ENCODE measurements around the gene ENTPD1.
"Not testable (repeated sequence)": the region's sequence is repeated elsewhere in the genome, so short reads cannot be mapped to it uniquely, and the experiment has no call there.

ENTPD1 gene

GRCh38 chr10:95906677-95907455 is 150.9 kb downstream of the ENTPD1 start:
- H3K4me3 ChIP-seq (IDR thresholded peaks at IDR 0.05; ENCODE audit: insufficient read depth, low read depth, low read length) = no peak overlapping the region
- H3K36me3 ChIP-seq (ENCODE audit: insufficient read depth) = no peaks in the 10 kb centered on the region
- TF ChIP-seq CTCF (conservative IDR thresholded peaks at IDR 0.05; ENCODE audit: low read depth, low read length) = no peak
- H3K9ac ChIP-seq = peak overlapping the region; percentile 77
- peak overlapping the region; percentile 74 for H3K27ac ChIP-seq
- H4K20me1 ChIP-seq (ENCODE audit: insufficient read depth) = no peaks in the 10 kb centered on the region
- peak overlapping the region; percentile 49 for H3K4me2 ChIP-seq
- H3K27me3 ChIP-seq (ENCODE audit: insufficient read depth, low read depth) = no peaks in the 10 kb centered on the region
- H3K4me1 ChIP-seq (ENCODE audit: low read depth, poor library complexity, severe bottlenecking) = peaks cover 32% of the 10 kb centered on the region
- peak overlapping the region; percentile 76 for H2AFZ ChIP-seq (ENCODE audit: low read depth)
- H3K79me2 ChIP-seq (ENCODE audit: insufficient read depth, low read depth) = 0 out of 2 replicates have a peak, but pooled peaks cover 4% of the 10 kb centered on the region

DNA sequence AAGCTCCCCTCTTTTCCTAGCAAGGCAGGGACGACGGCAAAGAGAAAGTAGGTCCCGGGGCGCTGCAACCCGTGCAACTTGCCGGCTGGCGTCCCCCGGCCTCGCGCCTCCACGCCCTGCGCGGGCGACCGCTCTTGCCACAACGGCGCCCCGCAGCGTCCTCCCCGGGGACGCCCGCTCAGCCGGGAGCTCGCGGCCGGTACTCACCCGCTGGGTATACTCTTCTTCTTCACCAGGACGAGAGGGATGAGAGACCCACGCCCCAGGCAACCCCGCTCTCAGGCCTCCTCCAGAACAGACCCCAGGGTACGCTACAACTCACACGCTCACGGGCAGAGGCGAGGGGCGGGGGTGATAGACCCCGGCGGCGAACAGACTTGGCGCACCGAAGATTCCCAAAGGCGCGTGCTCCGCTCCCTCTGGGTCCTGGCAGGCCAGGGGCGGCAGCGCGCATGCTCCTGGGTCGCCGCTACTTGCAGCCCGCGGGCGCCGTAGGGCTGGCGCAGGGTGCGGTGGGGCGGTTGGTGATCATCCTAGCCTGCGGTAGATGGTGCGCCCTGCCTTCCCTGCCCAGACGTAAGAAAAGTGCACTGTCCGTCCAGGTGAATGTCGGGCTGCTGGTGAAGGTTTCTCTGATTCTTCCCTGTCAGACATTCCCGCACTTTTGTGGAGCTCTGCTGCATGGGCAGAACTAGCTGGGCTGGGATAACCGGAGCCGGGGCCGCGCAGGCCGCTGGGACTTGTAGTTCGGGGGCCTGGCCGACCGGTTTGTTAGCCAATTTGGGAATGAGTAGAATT is 151.7 kb downstream of the ENTPD1 start, which contains the start of gene CC2D2B:
Gene CC2D2B, plus strand, starts transcription at position 520 of the 798 bp plus-strand sequence. CDS start 3,349 bp downstream, outside the sequence.
- H3K9ac ChIP-seq = peak within 1 kb of the TSS; percentile 77
- peak within 1 kb of the TSS; percentile 49 for H3K4me2 ChIP-seq
- H2AFZ ChIP-seq (ENCODE audit: low read depth) = peak within 1 kb of the TSS; percentile 76
- peak within 1 kb of the TSS; percentile 74 for H3K27ac ChIP-seq
- TF ChIP-seq CTCF (conservative IDR thresholded peaks at IDR 0.05; ENCODE audit: low read depth, low read length) = no peak
- no peaks in the 10 kb centered on the region for H3K27me3 ChIP-seq (ENCODE audit: insufficient read depth, low read depth)
- no peaks in the 10 kb centered on the region for H3K36me3 ChIP-seq (ENCODE audit: insufficient read depth)
- H3K4me3 ChIP-seq (IDR thresholded peaks at IDR 0.05; ENCODE audit: insufficient read depth, low read depth, low read length) = no peak within 1 kb of the TSS
- H4K20me1 ChIP-seq (ENCODE audit: insufficient read depth) = no peaks in the 10 kb centered on the region
- H3K4me1 ChIP-seq (ENCODE audit: low read depth, poor library complexity, severe bottlenecking) = peaks cover 32% of the 10 kb centered on the region
- H3K79me2 ChIP-seq (ENCODE audit: insufficient read depth, low read depth) = 0 out of 2 replicates have a peak, but pooled peaks cover 4% of the 10 kb centered on the region

- Histone ChIP-seq H4K20me1 (ENCODE audit: insufficient read depth) (no peaks in the 10 kb centered on the region), H3K9ac (no peak overlapping the region), H3K36me3 (ENCODE audit: insufficient read depth) (no peaks in the 10 kb centered on the region), H2AFZ (ENCODE audit: low read depth) (peak overlapping the region; percentile 76; the same call in 1 of the 2 replicates), H3K27me3 (ENCODE audit: insufficient read depth, low read depth) (no peaks in the 10 kb centered on the region), H3K4me3 (IDR thresholded peaks at IDR 0.05; ENCODE audit: insufficient read depth, low read depth, low read length) (no peak overlapping the region), H3K79me2 (ENCODE audit: insufficient read depth, low read depth) (0 out of 2 replicates have a peak, but pooled peaks cover 4% of the 10 kb centered on the region), H3K27ac (no peak overlapping the region), H3K4me2 (peak overlapping the region; percentile 49), H3K4me1 (ENCODE audit: low read depth, poor library complexity, severe bottlenecking) (peaks cover 32% of the 10 kb centered on the region)
- no peak for TF ChIP-seq CTCF (conservative IDR thresholded peaks at IDR 0.05; ENCODE audit: low read depth, low read length)
These were observed 152.5 kb downstream of the ENTPD1 start for GRCh38 chr10:95908450-95908849.

DNA sequence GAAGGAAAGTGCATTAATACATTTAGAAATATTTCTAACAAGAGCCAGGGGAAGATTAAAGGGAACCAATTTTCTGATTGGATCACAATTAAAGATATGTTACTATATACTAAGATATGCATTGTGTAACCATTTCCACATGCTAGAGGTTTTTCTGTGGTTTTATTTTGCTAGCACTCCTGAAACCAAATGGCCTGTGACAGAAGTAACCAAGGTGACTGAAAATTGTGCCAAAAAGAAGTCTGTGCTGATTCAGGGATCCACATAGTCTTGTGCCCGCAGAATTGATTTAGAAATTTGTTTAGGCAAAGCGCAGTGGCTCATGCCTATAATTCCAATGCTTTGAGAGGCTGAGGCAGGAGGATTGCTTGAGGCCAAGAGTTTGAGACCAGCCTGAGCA is 153.6 kb downstream of the ENTPD1 start:
- no peak for TF ChIP-seq CTCF (conservative IDR thresholded peaks at IDR 0.05; ENCODE audit: low read depth, low read length)
- Histone ChIP-seq H3K4me1 (ENCODE audit: low read depth, poor library complexity, severe bottlenecking) (peaks cover 32% of the 10 kb centered on the region), H3K4me3 (IDR thresholded peaks at IDR 0.05; ENCODE audit: insufficient read depth, low read depth, low read length) (no peak overlapping the region), H3K36me3 (ENCODE audit: insufficient read depth) (no peaks in the 10 kb centered on the region), H3K4me2 (peak overlapping the region; percentile 49), H4K20me1 (ENCODE audit: insufficient read depth) (no peaks in the 10 kb centered on the region), H3K27ac (peak overlapping the region; percentile 76), H3K27me3 (ENCODE audit: insufficient read depth, low read depth) (no peaks in the 10 kb centered on the region), H2AFZ (ENCODE audit: low read depth) (peak overlapping the region; percentile 36; the same call in 1 of the 2 replicates), H3K79me2 (ENCODE audit: insufficient read depth, low read depth) (0 out of 2 replicates have a peak, but pooled peaks cover 4% of the 10 kb centered on the region), H3K9ac (peak overlapping the region; percentile 14; the same call in 1 of the 2 replicates)

DNA sequence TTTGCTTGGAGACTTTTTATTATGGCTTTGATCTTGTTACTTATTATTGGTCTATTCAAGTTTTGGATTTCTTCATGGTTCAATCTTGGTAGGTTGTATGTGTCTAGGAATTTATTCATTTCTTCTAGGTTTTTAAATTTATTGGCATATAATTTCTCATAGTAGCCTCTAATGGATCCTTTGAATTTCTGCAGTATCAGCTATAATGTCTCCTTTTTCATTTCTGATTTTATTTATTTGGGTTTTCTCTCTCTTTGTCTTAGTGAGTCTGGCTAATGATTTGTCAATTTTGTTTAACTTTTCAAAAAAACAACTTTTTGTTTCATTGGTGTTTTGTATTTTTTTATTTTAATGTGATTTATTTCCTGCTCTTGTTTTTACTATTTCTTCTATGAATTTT is 160.1 kb downstream of the ENTPD1 start:
- H3K4me2 ChIP-seq; H3K4me1 ChIP-seq (ENCODE audit: low read depth, poor library complexity, severe bottlenecking); H3K4me3 ChIP-seq (IDR thresholded peaks at IDR 0.05; ENCODE audit: insufficient read depth, low read depth, low read length); H3K79me2 ChIP-seq (ENCODE audit: insufficient read depth, low read depth); H4K20me1 ChIP-seq (ENCODE audit: insufficient read depth); H3K9ac ChIP-seq; H3K36me3 ChIP-seq (ENCODE audit: insufficient read depth); H3K27me3 ChIP-seq (ENCODE audit: insufficient read depth, low read depth); H3K27ac ChIP-seq; H2AFZ ChIP-seq (ENCODE audit: low read depth): not testable (repeated sequence)
